ENCODE data around the gene B4GAT1. TPM values are rescaled to one million over a fixed set of nuclear protein-coding genes. Genes with fewer than 3 reads are reported as not detected.

The B4GAT1 gene
- total and polyA plus RNA-seq, 2 donors (not counting 3 experiments of a cell fraction or from before 2014, with no cell fraction given) = 21.2 to 21.6 TPM

DNA sequence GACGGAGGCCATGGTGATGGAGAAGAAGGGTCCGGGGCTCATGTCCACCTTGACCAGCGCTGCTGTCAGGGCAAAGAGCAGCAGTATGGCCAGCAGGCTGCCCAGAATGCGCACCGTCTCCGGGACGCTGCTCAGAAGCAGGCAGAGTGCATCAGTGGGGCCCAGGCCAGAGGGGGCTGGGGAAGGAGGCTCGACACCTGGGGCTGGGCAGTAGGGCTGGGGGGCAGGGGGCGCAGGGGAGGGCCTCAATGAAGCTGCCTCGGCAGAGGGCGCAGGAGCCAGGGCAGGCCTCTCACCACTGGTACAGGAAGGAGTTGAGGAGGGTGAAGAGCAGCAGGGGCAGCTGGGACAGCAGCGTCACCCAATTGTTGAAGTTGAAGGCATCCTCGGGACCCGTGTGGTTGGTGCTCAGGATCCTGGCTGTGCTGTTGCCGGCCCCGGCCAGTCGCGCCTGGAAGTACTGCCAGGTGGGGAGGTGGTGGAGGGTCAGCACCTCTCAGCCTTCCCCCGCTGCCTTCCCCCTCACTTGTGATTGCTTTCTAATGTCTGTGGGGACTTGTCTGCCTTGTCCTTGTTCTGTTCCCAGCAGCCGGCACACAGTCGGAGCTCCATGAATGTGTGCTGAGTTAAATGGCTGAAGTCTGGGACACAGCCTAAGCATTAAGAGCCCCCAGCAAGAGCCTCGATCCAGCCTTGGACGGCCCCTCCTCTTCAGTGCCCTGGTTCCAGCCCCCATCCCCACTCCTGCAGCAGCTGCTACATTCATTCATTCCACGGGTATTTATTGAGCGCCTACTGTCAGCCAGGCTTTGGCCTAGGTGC, 21.9 kb upstream of the B4GAT1 start:
- intact Hi-C loops (cut with micrococcal nuclease) (no loop called here), dilution Hi-C loops (cut with MboI; ENCODE audit: extremely low pct_ligation_motif_present, low sequenced_read_pairs) (no loop called here)
- FAIRE-seq = no peak
- Histone ChIP-seq H3K9me1 (replicated peaks; ENCODE audit: control insufficient read depth, extremely low read depth, insufficient read depth, low read length) (no peaks in the 10 kb centered on the region), H3K4me1 (ENCODE audit: control insufficient read depth, extremely low read depth, insufficient read depth, low read length) (peaks cover 7% of the 10 kb centered on the region), H3K27ac (ENCODE audit: insufficient read depth, low read depth, low read length) (no peak overlapping the region), H3K36me3 (ENCODE audit: control insufficient read depth in 2 of 2, extremely low read depth in 1 of 2, insufficient read depth in 2 of 2, low read length in 2 of 2) (no peaks in the 10 kb centered on the region), H3K27me3 (ENCODE audit: control insufficient read depth in 2 of 2, insufficient read depth in 2 of 2, low read length in 2 of 2) (peaks cover 10 to 16% of the 10 kb centered on the region in 2 experiments), H3K4me2 (ENCODE audit: insufficient read depth, low read length) (no peak overlapping the region), H4K20me1 (replicated peaks; ENCODE audit: control insufficient read depth, extremely low read depth, insufficient read depth, low read length) (no peaks in the 10 kb centered on the region), H3K9ac (replicated peaks; ENCODE audit: extremely low read depth, insufficient read depth, low read length) (no peak overlapping the region), H2AFZ (ENCODE audit: low read depth, low read length) (no peak overlapping the region), H3K79me2 (ENCODE audit: control insufficient read depth, insufficient read depth, low read length) (no peaks in the 10 kb centered on the region), H3K4me3 (replicated peaks in 1 of 3; ENCODE audit: insufficient read depth in 1 of 3, low read depth in 1 of 3, low read length in 3 of 3) (no peak overlapping the region), H3K9me3 (replicated peaks; ENCODE audit: control insufficient read depth, insufficient read depth, low read length) (no peaks in the 10 kb centered on the region)
- ChIA-PET POLR2A (no interaction called here), CTCF (interaction anchor here (1.0 to 3.8 kb wide), 2 partner anchors 17 to 19 kb away, joined by 3 to 29 read pairs; no protein-coding TSS in a partner anchor)
- BruUV-seq (replicated peaks) = no TSS peak
- TF ChIP-seq JUN (IDR thresholded peaks at IDR 0.05; ENCODE audit: borderline replicate concordance, insufficient read depth, insufficient read length, low read depth) = no peak
- TF ChIP-seq MYC (IDR thresholded peaks at IDR 0.05; ENCODE audit: low read depth, low read length) = no peak
- TF ChIP-seq, protein P1, sequence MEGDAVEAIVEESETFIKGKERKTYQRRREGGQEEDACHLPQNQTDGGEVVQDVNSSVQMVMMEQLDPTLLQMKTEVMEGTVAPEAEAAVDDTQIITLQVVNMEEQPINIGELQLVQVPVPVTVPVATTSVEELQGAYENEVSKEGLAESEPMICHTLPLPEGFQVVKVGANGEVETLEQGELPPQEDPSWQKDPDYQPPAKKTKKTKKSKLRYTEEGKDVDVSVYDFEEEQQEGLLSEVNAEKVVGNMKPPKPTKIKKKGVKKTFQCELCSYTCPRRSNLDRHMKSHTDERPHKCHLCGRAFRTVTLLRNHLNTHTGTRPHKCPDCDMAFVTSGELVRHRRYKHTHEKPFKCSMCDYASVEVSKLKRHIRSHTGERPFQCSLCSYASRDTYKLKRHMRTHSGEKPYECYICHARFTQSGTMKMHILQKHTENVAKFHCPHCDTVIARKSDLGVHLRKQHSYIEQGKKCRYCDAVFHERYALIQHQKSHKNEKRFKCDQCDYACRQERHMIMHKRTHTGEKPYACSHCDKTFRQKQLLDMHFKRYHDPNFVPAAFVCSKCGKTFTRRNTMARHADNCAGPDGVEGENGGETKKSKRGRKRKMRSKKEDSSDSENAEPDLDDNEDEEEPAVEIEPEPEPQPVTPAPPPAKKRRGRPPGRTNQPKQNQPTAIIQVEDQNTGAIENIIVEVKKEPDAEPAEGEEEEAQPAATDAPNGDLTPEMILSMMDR (IDR thresholded peaks at IDR 0.05; ENCODE audit: extremely low read depth in 1 of 2, insufficient read depth in 1 of 2, low read depth in 1 of 2, low read length in 2 of 2) = no peak
- no peak for TF ChIP-seq POLR2A (IDR thresholded peaks at IDR 0.05; ENCODE audit: low read depth, low read length)
- TF ChIP-seq FOS (IDR thresholded peaks at IDR 0.05; ENCODE audit: borderline replicate concordance, insufficient read depth, low read length) = no peak
- TF ChIP-seq, protein P2, sequence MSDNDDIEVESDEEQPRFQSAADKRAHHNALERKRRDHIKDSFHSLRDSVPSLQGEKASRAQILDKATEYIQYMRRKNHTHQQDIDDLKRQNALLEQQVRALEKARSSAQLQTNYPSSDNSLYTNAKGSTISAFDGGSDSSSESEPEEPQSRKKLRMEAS (IDR thresholded peaks at IDR 0.05; ENCODE audit: insufficient read depth, insufficient read length) = no peak
- no peak for DNase-seq (ENCODE audit: low read depth, low spot score)
